Subcutaneous adipose tissue (tissue), 4 donors: ENCODE measurements around the gene TMEFF2. TPM values are rescaled to one million over a fixed set of nuclear protein-coding genes. Genes with fewer than 3 reads are reported as not detected.

ENCODE experiments used
- total RNA-seq, 4 donors: library from RNA; depleted of rRNA; stranded (reverse); fragments of >200 nt; gene quantifications; one replicate each; pipeline ENCODE4 v1.1.0, GENCODE V29; 2016
- TF ChIP-seq, protein P1 (sequence below): fragments of 450-650 bp; IDR thresholded peaks from one replicate; pipeline ENCODE4 v1.5.1; 2016; ENCODE audit warnings: low read depth, mild to moderate bottlenecking, control low read depth, antibody characterized with exemption, moderate library complexity

The TMEFF2 gene, protein sequence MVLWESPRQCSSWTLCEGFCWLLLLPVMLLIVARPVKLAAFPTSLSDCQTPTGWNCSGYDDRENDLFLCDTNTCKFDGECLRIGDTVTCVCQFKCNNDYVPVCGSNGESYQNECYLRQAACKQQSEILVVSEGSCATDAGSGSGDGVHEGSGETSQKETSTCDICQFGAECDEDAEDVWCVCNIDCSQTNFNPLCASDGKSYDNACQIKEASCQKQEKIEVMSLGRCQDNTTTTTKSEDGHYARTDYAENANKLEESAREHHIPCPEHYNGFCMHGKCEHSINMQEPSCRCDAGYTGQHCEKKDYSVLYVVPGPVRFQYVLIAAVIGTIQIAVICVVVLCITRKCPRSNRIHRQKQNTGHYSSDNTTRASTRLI
- total RNA-seq = under 1 TPM in 1 of 4 donors, not detected in 3; 0.22 TPM

DNA sequence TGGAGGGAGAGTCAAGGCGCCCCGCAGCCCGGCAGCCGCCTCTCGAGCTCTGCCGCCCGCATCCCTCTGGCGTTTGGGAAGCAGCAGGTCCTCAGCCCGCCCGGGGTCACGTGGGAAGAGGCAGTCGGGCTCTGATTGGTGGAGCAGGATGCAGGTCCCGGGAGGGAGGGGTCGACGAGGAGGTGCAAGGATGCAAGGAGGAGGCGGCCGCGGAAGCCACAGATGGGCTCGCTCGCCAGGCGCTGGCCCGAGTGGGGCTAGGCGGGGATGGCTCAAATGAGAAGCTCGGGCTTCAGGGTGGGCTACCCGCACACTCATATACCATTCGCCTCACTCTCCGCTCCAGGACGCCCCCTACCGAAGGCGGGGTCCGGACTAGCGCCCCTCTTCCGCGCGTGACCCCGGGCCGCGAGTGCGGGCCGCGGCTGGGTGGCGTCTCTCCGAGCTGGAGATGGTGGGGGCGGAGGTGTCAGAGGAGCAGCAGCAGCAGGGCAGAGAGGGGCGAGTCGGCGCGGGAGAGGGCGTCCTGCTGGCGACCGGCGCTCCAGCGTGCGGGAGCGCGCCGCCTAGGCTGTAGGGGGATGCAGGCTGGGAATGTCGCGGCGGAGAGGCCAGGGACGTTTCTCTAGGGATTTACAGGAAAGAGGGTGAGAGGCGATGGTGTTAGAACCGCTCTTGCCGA is at the start of gene TMEFF2:
Gene TMEFF2, minus strand, starts transcription at position 68 of the 682 bp plus-strand sequence. CDS start 409 bp downstream, outside the sequence.
- TF ChIP-seq, protein P1, sequence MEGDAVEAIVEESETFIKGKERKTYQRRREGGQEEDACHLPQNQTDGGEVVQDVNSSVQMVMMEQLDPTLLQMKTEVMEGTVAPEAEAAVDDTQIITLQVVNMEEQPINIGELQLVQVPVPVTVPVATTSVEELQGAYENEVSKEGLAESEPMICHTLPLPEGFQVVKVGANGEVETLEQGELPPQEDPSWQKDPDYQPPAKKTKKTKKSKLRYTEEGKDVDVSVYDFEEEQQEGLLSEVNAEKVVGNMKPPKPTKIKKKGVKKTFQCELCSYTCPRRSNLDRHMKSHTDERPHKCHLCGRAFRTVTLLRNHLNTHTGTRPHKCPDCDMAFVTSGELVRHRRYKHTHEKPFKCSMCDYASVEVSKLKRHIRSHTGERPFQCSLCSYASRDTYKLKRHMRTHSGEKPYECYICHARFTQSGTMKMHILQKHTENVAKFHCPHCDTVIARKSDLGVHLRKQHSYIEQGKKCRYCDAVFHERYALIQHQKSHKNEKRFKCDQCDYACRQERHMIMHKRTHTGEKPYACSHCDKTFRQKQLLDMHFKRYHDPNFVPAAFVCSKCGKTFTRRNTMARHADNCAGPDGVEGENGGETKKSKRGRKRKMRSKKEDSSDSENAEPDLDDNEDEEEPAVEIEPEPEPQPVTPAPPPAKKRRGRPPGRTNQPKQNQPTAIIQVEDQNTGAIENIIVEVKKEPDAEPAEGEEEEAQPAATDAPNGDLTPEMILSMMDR = no peak

DNA sequence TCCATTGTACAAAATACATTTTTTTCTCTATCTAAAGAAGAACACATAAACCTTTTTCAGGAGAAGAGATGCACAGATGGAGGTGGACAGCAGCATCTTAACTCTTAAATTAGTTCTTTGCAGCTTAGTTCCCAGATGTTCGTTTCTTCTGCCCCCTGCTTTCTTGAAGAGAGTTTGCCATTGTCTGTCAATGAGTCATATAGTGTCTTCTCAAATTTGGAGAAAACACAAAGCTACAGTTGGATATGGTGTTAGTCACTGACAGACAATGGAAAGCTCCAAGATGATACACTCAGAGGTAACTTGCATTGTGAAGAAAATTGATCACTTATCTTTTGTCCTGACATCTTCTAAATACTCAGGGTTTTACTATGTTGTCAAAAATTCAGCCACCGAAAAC is 48.8 kb upstream of the TMEFF2 start:
- TF ChIP-seq, protein P1 = no peak

DNA sequence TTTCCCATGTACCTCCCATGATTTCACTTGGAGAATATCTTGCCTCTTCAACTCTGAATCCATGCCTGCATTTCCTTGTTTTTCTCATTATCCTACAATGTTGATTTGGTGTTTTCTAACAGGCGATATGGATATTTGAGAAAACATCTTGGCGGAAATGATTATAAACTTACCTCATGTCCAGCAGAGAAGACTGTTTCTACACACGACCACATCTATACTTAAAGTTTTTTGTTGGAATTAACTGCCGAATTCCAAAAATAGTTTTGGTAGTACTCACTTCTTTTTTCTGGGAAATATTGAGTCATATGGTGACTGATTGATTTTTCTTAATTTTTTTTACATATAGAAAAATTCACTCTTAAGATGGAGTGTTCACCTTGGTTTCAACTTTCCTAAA is 41.4 kb upstream of the TMEFF2 start:
- TF ChIP-seq, protein P1 = no peak

DNA sequence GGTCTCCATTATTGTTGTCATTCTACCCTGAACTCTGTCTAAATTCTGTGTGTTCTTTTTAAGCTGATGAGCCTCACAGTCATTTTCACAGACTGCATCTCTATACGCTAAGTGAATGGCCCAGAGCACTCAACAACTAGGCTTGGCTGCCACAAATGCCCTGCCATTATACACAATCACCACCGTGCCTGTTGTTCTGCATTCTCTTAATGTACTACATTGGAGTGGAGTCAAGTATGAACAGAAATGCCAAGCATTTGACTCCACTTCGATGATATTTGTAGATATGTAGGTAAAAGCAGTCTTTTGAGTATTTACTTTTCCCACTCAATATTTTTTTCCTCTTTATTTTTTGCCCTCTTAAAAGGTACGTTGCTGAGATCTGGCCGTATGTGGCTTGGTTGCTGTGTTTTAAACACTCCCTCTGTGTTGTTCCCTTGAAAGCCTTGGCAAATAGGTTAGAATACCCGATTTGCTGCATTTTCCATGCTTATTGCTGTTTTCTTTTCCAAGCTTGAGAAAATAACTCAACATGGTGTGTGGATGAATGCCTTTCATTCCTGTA is 36.2 kb upstream of the TMEFF2 start:
- TF ChIP-seq, protein P1 = no peak

DNA sequence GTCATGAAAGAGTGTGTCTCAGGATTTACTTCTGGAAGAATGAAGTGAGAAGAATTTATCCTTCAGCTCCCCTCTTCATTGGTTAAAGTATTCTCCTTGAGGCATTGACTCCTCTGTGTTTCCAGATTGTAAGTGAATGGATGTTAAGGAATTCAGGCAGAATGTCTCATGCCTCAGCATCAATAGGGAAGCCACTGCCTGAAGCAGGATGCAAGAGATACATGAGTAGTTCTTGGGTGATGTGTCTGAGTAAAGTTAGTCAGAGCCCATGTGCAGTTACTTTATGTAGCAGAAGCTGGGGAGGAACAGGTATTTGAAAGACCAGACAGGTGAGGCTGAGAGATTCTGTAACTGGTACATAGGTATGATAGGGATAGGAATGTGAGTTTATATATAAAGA is 34.0 kb upstream of the TMEFF2 start:
- TF ChIP-seq, protein P1 = no peak

DNA sequence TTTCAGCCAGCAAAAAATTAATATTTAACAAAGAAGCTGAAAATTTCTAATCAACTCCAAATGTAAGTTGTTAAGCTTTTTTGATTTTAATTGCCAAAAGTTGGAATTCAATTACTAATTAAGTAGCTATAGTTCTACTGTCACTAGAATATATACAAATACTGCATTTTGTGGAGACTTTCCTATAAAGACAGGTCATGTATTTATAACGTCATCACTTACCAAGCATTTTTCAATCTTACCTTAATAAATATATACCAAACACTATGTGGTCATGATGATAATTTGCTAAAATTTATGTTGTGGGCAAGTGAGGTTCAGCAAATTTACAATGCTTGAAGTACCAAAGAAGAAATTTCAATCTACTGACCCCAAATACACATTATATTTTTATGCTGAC is 24.2 kb upstream of the TMEFF2 start:
- TF ChIP-seq, protein P1 = no peak

DNA sequence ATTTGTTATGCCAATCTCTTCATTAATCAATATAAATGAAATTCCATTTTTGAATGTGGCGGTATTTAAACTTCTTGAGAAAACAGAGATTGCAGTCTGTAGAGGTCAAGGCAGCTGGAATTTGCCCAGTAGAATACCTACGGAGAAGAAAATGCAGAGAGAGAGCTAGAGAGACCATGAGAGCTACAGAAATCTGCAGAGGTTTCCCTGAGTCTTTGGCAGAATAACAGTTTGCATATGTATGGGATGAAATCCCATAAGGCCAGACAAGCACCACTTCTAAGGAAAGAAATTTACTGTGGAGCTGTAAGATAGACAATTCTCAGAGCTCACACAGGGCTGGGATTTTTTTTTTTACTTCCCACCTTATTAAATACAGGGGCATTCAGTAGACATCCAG is 23.6 kb upstream of the TMEFF2 start:
- TF ChIP-seq, protein P1 = no peak
